Upper lobe of left lung (tissue), 6 donors: ENCODE results near the gene NRP1. TPM values are rescaled to one million over a fixed set of nuclear protein-coding genes. Genes with fewer than 3 reads are reported as not detected.

Experiments used
- ATAC-seq, 2 donors: fragments of 200-7000 bp; cut with Tn5 transposase; one replicate each; pipeline ENCODE4 v1.9.1; 2022; ENCODE audit warnings: mild to moderate bottlenecking in 2 of 2, moderate library complexity in 2 of 2; ENCODE audit not compliant: low FRiP score in 2 of 2
- DNase-seq, 2 donors: peaks; one replicate each; pipeline ENCODE4 v3.0.0-alpha.2; 2019 to 2020
- H3K27ac ChIP-seq, 4 donors: fragments of 200-600 bp; sonication (generic); one replicate each; pipeline ENCODE4 v1.5.1; 2016 to 2019
- H3K27me3 ChIP-seq, 4 donors: fragments of 200-600 bp; sonication (generic); one replicate each; pipeline ENCODE4 v1.5.1; 2017 to 2019
- H3K36me3 ChIP-seq, 4 donors: fragments of 200-600 bp; sonication (generic); one replicate each; pipeline ENCODE4 v1.5.1; 2016 to 2019
- H3K4me1 ChIP-seq, 4 donors: fragments of 200-600 bp; sonication (generic); one replicate each; pipeline ENCODE4 v1.5.1; 2018 to 2019
- H3K4me3 ChIP-seq, 4 donors: fragments of 200-600 bp; sonication (generic); one replicate each; pipeline ENCODE4 v1.5.1; 2017 to 2019; ENCODE audit warnings: mild to moderate bottlenecking in 2 of 4, moderate library complexity in 1 of 4
- H3K9me3 ChIP-seq, 4 donors: fragments of 200-600 bp; sonication (generic); one replicate each; pipeline ENCODE4 v1.5.1; 2018 to 2019
- EP300 ChIP-seq, 4 donors: sonication (generic); formaldehyde crosslinking; IDR thresholded peaks; one replicate each; pipeline ENCODE4 v1.5.1; 2017; ENCODE audit warnings: antibody characterized with exemption in 4 of 4, control low read depth in 2 of 4
- POLR2A ChIP-seq, 4 donors: fragments of 450-650 bp; IDR thresholded peaks; one replicate each; pipeline ENCODE4 v1.5.1; 2016 to 2017; ENCODE audit warnings: antibody characterized with exemption in 4 of 4, mild to moderate bottlenecking in 2 of 4
- POLR2AphosphoS5 ChIP-seq, 2 donors: sonication (generic); formaldehyde crosslinking; IDR thresholded peaks; one replicate each; pipeline ENCODE4 v1.5.1; 2017; ENCODE audit warnings: antibody characterized with exemption in 2 of 2
- WGBS, 2 donors: methylation state at CpG; one replicate each; pipeline ENCODE4 v1.1.5; 2017 to 2018; 5-methylcytosine and 5-hydroxymethylcytosine counted together
- total RNA-seq, 6 donors: library from RNA; depleted of rRNA in 4 of 6; stranded (reverse); fragments of >200 nt in 4 of 6; gene quantifications; one replicate each; pipeline versions ENCODE4 v1.1.0 to v1.2.1, GENCODE V29; 2016 to 2021
- TF ChIP-seq, protein P1 (sequence below), 6 experiments: fragments of 450-650 bp in 4 of 6; fragments of 200-600 bp in 2 of 6; sonication (generic) in 2 of 6; IDR thresholded peaks; one replicate each; pipeline ENCODE4 v1.5.1; 2016 to 2019; ENCODE audit warnings: antibody characterized with exemption in 6 of 6
- donor health status: DM: no; HTN: no; CAD: no; lungs with moderate emphysema.
- donor health status: DM: no; HTN: yes; CAD: no; lungs with severe emphysema.

Gene NRP1
- total RNA-seq, 6 donors from 2014 or later: 48.5 to 136 (median 64.1) TPM

DNA sequence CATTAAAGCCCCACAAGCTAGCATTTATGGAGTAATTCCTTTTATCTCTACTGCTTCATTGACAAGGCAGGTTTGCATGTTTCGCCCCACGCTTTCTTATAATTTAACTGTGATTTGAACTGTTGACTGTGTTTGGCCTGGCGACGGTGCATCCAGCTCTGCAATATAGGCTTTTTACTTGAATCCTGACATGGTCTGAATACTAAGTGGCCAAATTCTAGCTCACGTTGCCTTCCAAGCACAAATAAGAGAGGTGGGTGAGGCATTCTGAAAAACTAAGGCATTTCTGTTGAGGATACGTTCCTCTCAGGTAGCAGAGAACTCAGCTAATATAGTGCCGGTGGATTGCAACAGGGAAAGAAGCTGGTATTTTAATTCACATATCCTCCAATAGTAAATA is 61.8 kb downstream of the NRP1 start:
- ATAC-seq: peak in 1 of 2 donors; percentile 16
- no peaks in the 10 kb centered on the region for H3K27me3 ChIP-seq
- H3K4me1 ChIP-seq: peaks cover 17 to 35% (median 31%) of the 10 kb centered on the region in 4 donors
- H3K27ac ChIP-seq: peak overlapping the region; percentile 80 to 85 (median 83)
- DNase-seq: no peak
- no peaks in the 10 kb centered on the region for H3K9me3 ChIP-seq
- peak overlapping the region in 1 of 4 donors; percentile 38 for H3K4me3 ChIP-seq
- no peak for TF ChIP-seq POLR2AphosphoS5 (IDR thresholded peaks at IDR 0.05)
- TF ChIP-seq EP300 (IDR thresholded peaks at IDR 0.05): no peak
- TF ChIP-seq, protein P1, sequence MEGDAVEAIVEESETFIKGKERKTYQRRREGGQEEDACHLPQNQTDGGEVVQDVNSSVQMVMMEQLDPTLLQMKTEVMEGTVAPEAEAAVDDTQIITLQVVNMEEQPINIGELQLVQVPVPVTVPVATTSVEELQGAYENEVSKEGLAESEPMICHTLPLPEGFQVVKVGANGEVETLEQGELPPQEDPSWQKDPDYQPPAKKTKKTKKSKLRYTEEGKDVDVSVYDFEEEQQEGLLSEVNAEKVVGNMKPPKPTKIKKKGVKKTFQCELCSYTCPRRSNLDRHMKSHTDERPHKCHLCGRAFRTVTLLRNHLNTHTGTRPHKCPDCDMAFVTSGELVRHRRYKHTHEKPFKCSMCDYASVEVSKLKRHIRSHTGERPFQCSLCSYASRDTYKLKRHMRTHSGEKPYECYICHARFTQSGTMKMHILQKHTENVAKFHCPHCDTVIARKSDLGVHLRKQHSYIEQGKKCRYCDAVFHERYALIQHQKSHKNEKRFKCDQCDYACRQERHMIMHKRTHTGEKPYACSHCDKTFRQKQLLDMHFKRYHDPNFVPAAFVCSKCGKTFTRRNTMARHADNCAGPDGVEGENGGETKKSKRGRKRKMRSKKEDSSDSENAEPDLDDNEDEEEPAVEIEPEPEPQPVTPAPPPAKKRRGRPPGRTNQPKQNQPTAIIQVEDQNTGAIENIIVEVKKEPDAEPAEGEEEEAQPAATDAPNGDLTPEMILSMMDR (IDR thresholded peaks at IDR 0.05): no peak
- TF ChIP-seq POLR2A (IDR thresholded peaks at IDR 0.05): no peak
- peaks cover 0 to 14% (median 5%) of the 10 kb centered on the region in 4 donors for H3K36me3 ChIP-seq
- 71 to 74% methylated on average over 7 of the region's 7 CpGs for WGBS, 2 donors

DNA sequence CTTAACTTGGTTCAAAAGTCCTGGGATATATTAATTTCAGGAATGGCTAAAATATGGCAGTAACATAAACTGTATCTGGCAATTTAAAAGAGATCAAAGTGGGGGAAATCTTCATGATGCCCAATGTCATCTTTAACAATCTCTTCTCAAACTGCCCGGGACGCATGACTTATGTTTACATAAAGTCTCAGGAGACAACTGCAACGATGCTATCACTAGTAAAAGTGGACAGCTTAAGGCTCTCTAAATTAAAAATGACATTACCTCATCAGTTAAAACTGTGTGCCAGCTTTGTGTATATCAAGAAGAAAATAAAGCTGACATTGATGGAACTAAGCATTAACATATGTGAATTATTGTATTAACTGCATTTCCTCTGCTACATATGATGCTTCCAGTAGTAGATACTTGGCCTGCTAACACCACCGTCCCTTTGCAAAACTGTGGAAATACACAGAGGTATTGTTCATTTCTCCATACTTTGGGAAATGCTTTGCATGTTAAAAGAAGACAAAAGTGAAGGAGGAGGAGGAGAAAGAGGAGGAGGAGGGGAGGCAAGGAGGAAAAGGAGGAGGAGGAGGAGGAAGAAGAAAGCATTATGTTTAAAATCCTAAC is 62.4 kb downstream of the NRP1 start:
- ATAC-seq: no peak
- Histone ChIP-seq H3K4me1 (peaks cover 17 to 35% (median 29%) of the 10 kb centered on the region in 4 donors), H3K4me3 (no peak overlapping the region), H3K36me3 (peaks cover 0 to 14% (median 5%) of the 10 kb centered on the region in 4 donors), H3K9me3 (no peaks in the 10 kb centered on the region), H3K27ac (peak overlapping the region in 3 of 4 donors; percentile 80 to 84 (median 82)), H3K27me3 (no peaks in the 10 kb centered on the region)
- no peak for DNase-seq
- WGBS, 2 donors: 47 to 54% methylated on average over 4 of the region's 4 CpGs
- TF ChIP-seq, protein P1 (IDR thresholded peaks at IDR 0.05): no peak
- TF ChIP-seq POLR2A (IDR thresholded peaks at IDR 0.05): no peak
- TF ChIP-seq EP300 (IDR thresholded peaks at IDR 0.05): no peak
- TF ChIP-seq POLR2AphosphoS5 (IDR thresholded peaks at IDR 0.05): no peak

DNA sequence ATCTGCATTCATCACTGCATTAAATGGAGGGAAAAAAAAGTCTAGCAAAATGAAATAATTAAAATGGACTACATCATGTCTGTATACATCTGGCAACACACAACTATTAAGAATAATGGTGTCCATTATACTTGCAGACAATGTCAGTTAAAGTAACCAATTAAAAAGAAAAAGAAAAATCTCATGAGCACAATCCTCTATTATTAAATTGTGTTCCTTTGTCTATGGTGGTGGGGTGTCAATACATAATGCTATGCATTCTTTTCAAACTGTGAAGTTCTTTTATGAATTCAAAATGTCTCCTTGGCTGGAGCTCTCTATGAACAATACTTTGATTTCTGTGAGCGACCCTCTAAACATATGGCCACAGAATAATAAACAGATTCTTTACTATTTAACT is 63.5 kb downstream of the NRP1 start:
- Histone ChIP-seq H3K4me1 (peaks cover 17 to 28% (median 24%) of the 10 kb centered on the region in 4 donors), H3K27me3 (no peaks in the 10 kb centered on the region), H3K4me3 (no peak overlapping the region), H3K36me3 (peaks cover 0 to 14% (median 5%) of the 10 kb centered on the region in 4 donors), H3K9me3 (no peaks in the 10 kb centered on the region), H3K27ac (peak overlapping the region in 1 of 4 donors; percentile 84)
- ATAC-seq (no peak), DNase-seq (no peak)
- 81 to 91% methylated on average over 1 of the region's 1 CpG for WGBS, 2 donors
- no peak for TF ChIP-seq POLR2A (IDR thresholded peaks at IDR 0.05)
- TF ChIP-seq, protein P1 (IDR thresholded peaks at IDR 0.05): no peak
- no peak for TF ChIP-seq POLR2AphosphoS5 (IDR thresholded peaks at IDR 0.05)

DNA sequence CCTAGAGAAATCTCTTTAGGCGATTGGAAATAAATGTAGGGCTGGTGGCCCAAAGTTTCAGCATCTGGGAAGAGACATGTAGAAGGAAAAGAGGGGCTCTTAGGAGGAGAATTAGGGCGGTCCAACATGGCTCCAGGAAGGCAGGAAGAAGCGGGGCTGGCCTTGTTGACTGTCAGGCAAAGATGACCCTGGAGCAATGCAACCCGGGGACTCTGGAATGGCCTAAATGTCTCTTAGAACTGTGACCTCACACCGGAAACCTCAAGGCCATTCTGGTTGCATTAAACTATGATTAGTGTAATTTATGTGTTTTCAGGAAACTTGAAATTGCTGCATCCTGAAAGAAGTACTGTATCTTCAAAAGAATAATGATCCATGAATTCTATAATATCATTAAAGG is 66.8 kb downstream of the NRP1 start:
- ATAC-seq: no peak
- H3K27ac ChIP-seq: peak overlapping the region in 1 of 4 donors; percentile 27
- no peaks in the 10 kb centered on the region for H3K27me3 ChIP-seq
- H3K36me3 ChIP-seq: peaks cover 0 to 28% (median 7%) of the 10 kb centered on the region in 4 donors
- H3K4me3 ChIP-seq: no peak overlapping the region
- H3K4me1 ChIP-seq: peaks cover 8 to 10% (median 9%) of the 10 kb centered on the region in 4 donors
- 83 to 86% methylated on average over 5 of the region's 5 CpGs for WGBS, 2 donors
- no peaks in the 10 kb centered on the region for H3K9me3 ChIP-seq
- no peak for TF ChIP-seq EP300 (IDR thresholded peaks at IDR 0.05)
- TF ChIP-seq POLR2A (IDR thresholded peaks at IDR 0.05): no peak
- no peak for TF ChIP-seq POLR2AphosphoS5 (IDR thresholded peaks at IDR 0.05)
- TF ChIP-seq, protein P1 (IDR thresholded peaks at IDR 0.05): no peak
- no peak for DNase-seq

DNA sequence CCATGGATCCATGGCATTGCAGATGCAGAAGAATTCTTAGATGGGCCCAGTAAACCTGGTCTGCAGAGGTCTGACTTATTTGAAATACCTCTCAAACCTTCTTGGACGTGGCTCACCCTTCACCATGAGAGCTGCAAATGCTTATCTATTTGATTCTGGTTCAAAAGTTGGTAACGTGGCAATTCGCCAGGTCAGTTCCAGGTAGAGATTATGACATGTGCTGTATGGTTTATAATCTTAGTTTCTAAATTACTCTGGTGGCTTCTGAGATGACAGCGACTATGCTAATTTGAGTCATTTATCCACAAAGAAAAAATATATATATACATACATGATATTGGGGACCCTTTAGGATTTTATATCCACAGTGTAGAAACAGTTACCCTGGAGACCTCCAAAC is 68.8 kb downstream of the NRP1 start:
- no peak for TF ChIP-seq POLR2A (IDR thresholded peaks at IDR 0.05)
- TF ChIP-seq EP300 (IDR thresholded peaks at IDR 0.05): no peak
- TF ChIP-seq, protein P1 (IDR thresholded peaks at IDR 0.05): no peak
- TF ChIP-seq POLR2AphosphoS5 (IDR thresholded peaks at IDR 0.05): no peak
- ATAC-seq: no peak
- H3K27ac ChIP-seq: no peak overlapping the region
- no peaks in the 10 kb centered on the region for H3K27me3 ChIP-seq
- H3K36me3 ChIP-seq: peaks cover 0 to 37% (median 13%) of the 10 kb centered on the region in 4 donors
- no peak overlapping the region for H3K4me3 ChIP-seq
- H3K9me3 ChIP-seq: no peaks in the 10 kb centered on the region
- DNase-seq: no peak
- peaks cover 0 to 3% (median 0%) of the 10 kb centered on the region in 4 donors for H3K4me1 ChIP-seq
- WGBS, 2 donors: 73 to 76% methylated on average over 4 of the region's 4 CpGs
